ENCODE results near the gene PGM2L1. TPM values are rescaled to one million over a fixed set of nuclear protein-coding genes. Genes with fewer than 3 reads are reported as not detected.

Gene PGM2L1
- total RNA-seq, 1 donor from 2014 or later = 4.6 TPM

Small RNAs within 50 kb of the gene (microRNA-seq; reads per million reads assigned to microRNA genes)
- gene MIR548AL = not detected

Other genes starting within 250 kb of the PGM2L1 start
- gene C2CD3, start 227.4 kb downstream of the PGM2L1 start, total RNA-seq = 26.2 TPM
- 41.3 TPM for gene PPME1, start 227.1 kb downstream of the PGM2L1 start, total RNA-seq
- 0.45 TPM for gene P4HA3, start 86.8 kb downstream of the PGM2L1 start, total RNA-seq
- gene KCNE3, start 69.1 kb upstream of the PGM2L1 start, total RNA-seq = 9.0 TPM
- 1.6 TPM for gene LIPT2, start 95.3 kb upstream of the PGM2L1 start, total RNA-seq
- gene POLD3, start 194.1 kb upstream of the PGM2L1 start, total RNA-seq = 15.9 TPM